HepG2 (cell line): Measurements from ENCODE around the gene MRPL58. TPM values are rescaled to one million over a fixed set of nuclear protein-coding genes. Genes with fewer than 3 reads are reported as not detected.

ENCODE experiments used
- ATF7-NPFF ChIP-seq: sonication (generic); formaldehyde crosslinking; IDR thresholded peaks from 2 replicates; pipeline ENCODE4 v1.8.1; 2023; ENCODE audit warnings: mild to moderate bottlenecking, low read depth, missing genetic modification reagents, moderate library complexity
- CAMTA2 ChIP-seq: sonication (generic); formaldehyde crosslinking; IDR thresholded peaks from 2 replicates; pipeline ENCODE4 v1.4.0; 2020; ENCODE audit warnings: mild to moderate bottlenecking, missing genetic modification reagents, borderline replicate concordance
- CENPX ChIP-seq: sonication (generic); formaldehyde crosslinking; IDR thresholded peaks from 2 replicates; pipeline ENCODE4 v1.9.0; 2021; ENCODE audit warnings: mild to moderate bottlenecking, missing genetic modification reagents, moderate library complexity
- EHMT2 ChIP-seq: fragments of 200-600 bp; sonication (generic); IDR thresholded peaks from 2 replicates; pipeline ENCODE4 v1.7.0; 2017; ENCODE audit warnings: antibody characterized with exemption, low read depth, low read length, borderline replicate concordance
- ESRRA ChIP-seq: sonication (generic); formaldehyde crosslinking; IDR thresholded peaks from 2 replicates; pipeline ENCODE4 v1.5.1; 2020; ENCODE audit warnings: mild to moderate bottlenecking, low read depth, missing genetic modification reagents
- GATAD1 ChIP-seq: IDR thresholded peaks from 2 replicates; pipeline ENCODE4 v1.6.1; 2016; ENCODE audit warnings: missing genetic modification reagents, missing compliant biosample characterization
- GTF3A ChIP-seq: sonication (generic); formaldehyde crosslinking; conservative IDR thresholded peaks from 2 replicates; pipeline ENCODE4 v1.4.0; 2020; ENCODE audit warnings: mild to moderate bottlenecking, missing genetic modification reagents
- HDAC6 ChIP-seq: fragments of 200-600 bp; sonication (generic); IDR thresholded peaks from 2 replicates; pipeline ENCODE4 v1.7.0; 2017; ENCODE audit warnings: mild to moderate bottlenecking, antibody characterized with exemption, low read length, low read depth
- HNRNPH1 ChIP-seq: fragments of 200-400 bp; formaldehyde crosslinking; optimal IDR thresholded peaks from 2 replicates; pipeline ENCODE3; 2017; ENCODE audit warnings: mild to moderate bottlenecking, low read depth, low read length
- KLF11 ChIP-seq: IDR thresholded peaks from 2 replicates; pipeline ENCODE4 v1.6.1; 2016; ENCODE audit warnings: missing compliant biosample characterization
- NFATC3 ChIP-seq: sonication (generic); formaldehyde crosslinking; IDR thresholded peaks from 2 replicates; pipeline ENCODE4 v1.5.1; 2020; ENCODE audit warnings: mild to moderate bottlenecking, missing genetic modification reagents
- PHF20 ChIP-seq: sonication (generic); formaldehyde crosslinking; IDR thresholded peaks from 2 replicates; pipeline ENCODE4 v1.5.0; 2020; ENCODE audit warnings: mild to moderate bottlenecking, missing genetic modification reagents
- RFXANK ChIP-seq: IDR thresholded peaks from 2 replicates; pipeline ENCODE4 v1.6.1; 2016
- SOX5 ChIP-seq: IDR thresholded peaks from 2 replicates; pipeline ENCODE4 v1.6.1; 2016; ENCODE audit warnings: borderline replicate concordance
- TAF1 ChIP-seq: sonication (generic); formaldehyde crosslinking; IDR thresholded peaks from 2 replicates; pipeline ENCODE4 v1.4.0; 2020; ENCODE audit warnings: missing genetic modification reagents
- ZBTB34 ChIP-seq: sonication (generic); formaldehyde crosslinking; IDR thresholded peaks from 2 replicates; pipeline ENCODE4 v1.8.0; 2022; ENCODE audit warnings: mild to moderate bottlenecking, missing genetic modification reagents
- ZMYM4 ChIP-seq: sonication (generic); formaldehyde crosslinking; IDR thresholded peaks from 2 replicates; pipeline ENCODE4 v1.8.1; 2023; ENCODE audit warnings: mild to moderate bottlenecking, missing genetic modification reagents
- ZNF138 ChIP-seq: sonication (generic); formaldehyde crosslinking; IDR thresholded peaks from 2 replicates; pipeline ENCODE4 v1.5.0; 2020; ENCODE audit warnings: mild to moderate bottlenecking, low read depth, missing genetic modification reagents
- ZNF20 ChIP-seq: sonication (generic); formaldehyde crosslinking; IDR thresholded peaks from 2 replicates; pipeline ENCODE4 v1.4.0; 2020; ENCODE audit warnings: mild to moderate bottlenecking, moderate library complexity, missing genetic modification reagents
- ZNF326 ChIP-seq: sonication (generic); formaldehyde crosslinking; IDR thresholded peaks from 2 replicates; pipeline ENCODE4 v1.4.0; 2020; ENCODE audit warnings: missing genetic modification reagents, borderline replicate concordance
- ZNF343 ChIP-seq: sonication (generic); formaldehyde crosslinking; IDR thresholded peaks from 2 replicates; pipeline ENCODE4 v1.4.0; 2020; ENCODE audit warnings: mild to moderate bottlenecking, missing genetic modification reagents
- ZNF414 ChIP-seq: sonication (generic); formaldehyde crosslinking; IDR thresholded peaks from 2 replicates; pipeline ENCODE4 v1.5.0; 2020; ENCODE audit warnings: missing genetic modification reagents
- ZNF629 ChIP-seq: sonication (generic); formaldehyde crosslinking; conservative IDR thresholded peaks from 2 replicates; pipeline ENCODE4 v1.5.0; 2020; ENCODE audit warnings: missing genetic modification reagents
- ZNF703 ChIP-seq: sonication (generic); formaldehyde crosslinking; IDR thresholded peaks from 2 replicates; pipeline ENCODE4 v1.5.1; 2020; ENCODE audit warnings: missing genetic modification reagents, mild to moderate bottlenecking, moderate library complexity, borderline replicate concordance
- ZSCAN25 ChIP-seq: sonication (generic); formaldehyde crosslinking; IDR thresholded peaks from 2 replicates; pipeline ENCODE4 v1.8.0; 2022; ENCODE audit warnings: mild to moderate bottlenecking, missing genetic modification reagents
- polyA plus RNA-seq, 8 experiments: library from polyadenylated mRNA; depleted of rRNA in 3 of 8; stranded (reverse) in 7 of 8; unstranded in 1 of 8; fragments of >200 nt; fragmentation: Illumina TruSeq in 4 of 8; extraction: Trizol in 4 of 8; gene quantifications; 2 replicates each; pipeline versions ENCODE4 v1.2.1 to v1.2.3, GENCODE V29; 2011 to 2016; ENCODE audit warnings: low read depth in 4 of 8, missing spikeins in 1 of 8, mixed read lengths in 1 of 8; ENCODE audit not compliant: insufficient read depth in 1 of 8
- total RNA-seq, 5 experiments: library from RNA; depleted of rRNA; stranded (reverse); fragments of >200 nt; fragmentation: Illumina TruSeq; extraction: Trizol; gene quantifications; 2 replicates each; pipeline ENCODE4 v1.2.3, GENCODE V29; 2016; ENCODE audit warnings: low read depth in 1 of 5
- TF ChIP-seq, protein P1 (sequence below): sonication (generic); formaldehyde crosslinking; IDR thresholded peaks from 2 replicates; pipeline ENCODE4 v1.5.1; 2020; ENCODE audit warnings: missing genetic modification reagents, mild to moderate bottlenecking, borderline replicate concordance
- TF ChIP-seq, protein P2 (sequence below): sonication (generic); formaldehyde crosslinking; IDR thresholded peaks from 2 replicates; pipeline ENCODE4 v1.5.0; 2020; ENCODE audit warnings: missing genetic modification reagents

MRPL58 gene
- total and polyA plus RNA-seq, 2 of the 13 experiments (the other 11 are each of a cell fraction or from before 2014, with no cell fraction given): 44.9 to 68.9 TPM

- TF ChIP-seq, protein P1, sequence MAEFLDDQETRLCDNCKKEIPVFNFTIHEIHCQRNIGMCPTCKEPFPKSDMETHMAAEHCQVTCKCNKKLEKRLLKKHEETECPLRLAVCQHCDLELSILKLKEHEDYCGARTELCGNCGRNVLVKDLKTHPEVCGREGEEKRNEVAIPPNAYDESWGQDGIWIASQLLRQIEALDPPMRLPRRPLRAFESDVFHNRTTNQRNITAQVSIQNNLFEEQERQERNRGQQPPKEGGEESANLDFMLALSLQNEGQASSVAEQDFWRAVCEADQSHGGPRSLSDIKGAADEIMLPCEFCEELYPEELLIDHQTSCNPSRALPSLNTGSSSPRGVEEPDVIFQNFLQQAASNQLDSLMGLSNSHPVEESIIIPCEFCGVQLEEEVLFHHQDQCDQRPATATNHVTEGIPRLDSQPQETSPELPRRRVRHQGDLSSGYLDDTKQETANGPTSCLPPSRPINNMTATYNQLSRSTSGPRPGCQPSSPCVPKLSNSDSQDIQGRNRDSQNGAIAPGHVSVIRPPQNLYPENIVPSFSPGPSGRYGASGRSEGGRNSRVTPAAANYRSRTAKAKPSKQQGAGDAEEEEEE (CRISPR knock-in tag): peak; percentile 95; the same call in 1 of the 2 replicates
- TF ChIP-seq ATF7-NPFF: peak; percentile 68
- 0 out of 2 replicates have a peak, but pooled peaks have one; percentile 25 for TF ChIP-seq RFXANK (CRISPR knock-in tag)
- no peak for TF ChIP-seq HDAC6
- TF ChIP-seq ZNF703 (CRISPR knock-in tag): no peak
- TF ChIP-seq ZMYM4 (CRISPR knock-in tag): no peak; the same call in none of the 2 replicates
- peak; percentile 74 for TF ChIP-seq GATAD1
- TF ChIP-seq ZNF326 (CRISPR knock-in tag): 0 out of 2 replicates have a peak, but pooled peaks have one; percentile 52
- TF ChIP-seq TAF1 (CRISPR knock-in tag): peak; percentile 47
- TF ChIP-seq PHF20 (CRISPR knock-in tag): peak; percentile 47
- peak; percentile 48; the same call in 1 of the 2 replicates for TF ChIP-seq ZSCAN25 (CRISPR knock-in tag)
- peak; percentile 97 for TF ChIP-seq ZNF343
- TF ChIP-seq, protein P2, sequence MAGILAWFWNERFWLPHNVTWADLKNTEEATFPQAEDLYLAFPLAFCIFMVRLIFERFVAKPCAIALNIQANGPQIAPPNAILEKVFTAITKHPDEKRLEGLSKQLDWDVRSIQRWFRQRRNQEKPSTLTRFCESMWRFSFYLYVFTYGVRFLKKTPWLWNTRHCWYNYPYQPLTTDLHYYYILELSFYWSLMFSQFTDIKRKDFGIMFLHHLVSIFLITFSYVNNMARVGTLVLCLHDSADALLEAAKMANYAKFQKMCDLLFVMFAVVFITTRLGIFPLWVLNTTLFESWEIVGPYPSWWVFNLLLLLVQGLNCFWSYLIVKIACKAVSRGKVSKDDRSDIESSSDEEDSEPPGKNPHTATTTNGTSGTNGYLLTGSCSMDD (CRISPR knock-in tag): peak; percentile 17; the same call in 1 of the 2 replicates
- TF ChIP-seq KLF11 (CRISPR knock-in tag): no peak; the same call in 1 of the 2 replicates
- no peak for TF ChIP-seq CENPX (CRISPR knock-in tag)
- TF ChIP-seq ZNF138: no peak
- TF ChIP-seq ZNF20: no peak
- TF ChIP-seq HNRNPH1: no peak
- peak; percentile 15; the same call in 1 of the 2 replicates for TF ChIP-seq EHMT2
- TF ChIP-seq ZNF414 (CRISPR knock-in tag): peak; percentile 25; the same call in 1 of the 2 replicates
- peak; percentile 91 for TF ChIP-seq ZBTB34 (CRISPR knock-in tag)
- peak; percentile 92 for TF ChIP-seq ZNF629
- no peak; the same call in none of the 2 replicates for TF ChIP-seq CAMTA2 (CRISPR knock-in tag)
- peak; percentile 100 for TF ChIP-seq GTF3A (CRISPR knock-in tag)
- TF ChIP-seq NFATC3 (CRISPR knock-in tag): no peak
- TF ChIP-seq SOX5 (CRISPR knock-in tag): no peak
- TF ChIP-seq ESRRA (CRISPR knock-in tag): peak; percentile 79; the same call in 1 of the 2 replicates
These were observed 21.9 kb downstream of the MRPL58 start (continued) for GRCh38 chr17:75034236-75034908.
